GM18858 (cell line): ENCODE measurements around the gene ERAL1.
A peak's percentile ranks its signal among the peaks of the same experiment; 100 is the strongest.
"Not testable (repeated sequence)": the region's sequence is repeated elsewhere in the genome, so short reads cannot be mapped to it uniquely, and the experiment has no call there.

Experiments
- ATAC-seq: cut with Tn5 transposase; IDR thresholded peaks from one replicate; pipeline ENCODE4 v1.9.1; 2021; ENCODE audit not compliant: unreplicated experiment

Gene ERAL1

DNA sequence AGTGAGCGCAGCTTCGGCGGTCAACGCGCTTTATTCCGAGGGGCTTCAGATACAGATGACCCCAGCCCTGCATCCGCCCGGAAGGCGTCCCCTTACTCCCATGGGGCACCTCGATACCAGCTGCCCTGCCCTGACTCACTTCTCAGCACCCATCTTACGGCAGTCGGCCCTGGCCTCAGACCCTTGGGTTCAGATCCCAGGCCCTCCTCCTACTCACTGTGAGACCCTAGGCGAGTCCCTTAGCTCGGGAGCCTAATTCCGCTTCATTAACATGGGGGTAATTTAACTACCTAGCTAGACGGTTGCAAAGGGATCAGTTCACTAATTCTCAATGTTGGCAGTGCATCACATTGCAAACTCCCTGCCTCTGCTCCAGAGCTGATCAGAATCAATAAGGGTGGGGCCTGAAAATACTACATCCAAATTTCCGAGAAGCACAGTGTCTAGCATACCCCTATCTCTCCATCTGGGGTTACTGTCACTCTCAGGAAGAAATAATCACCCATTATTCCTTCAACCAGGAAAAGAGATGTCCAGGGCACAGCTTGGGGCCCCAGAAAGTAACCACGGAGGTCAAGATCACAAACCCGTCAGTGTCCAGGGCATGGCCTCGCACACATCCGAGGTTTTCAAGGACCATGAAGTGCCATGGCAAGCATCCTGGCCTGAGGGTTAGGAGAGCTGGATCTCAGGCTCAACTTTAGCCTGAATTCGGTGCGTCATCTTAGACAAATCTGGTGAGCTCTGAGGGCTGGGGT is 43.1 kb downstream of the ERAL1 start:
- no peak for ATAC-seq

DNA sequence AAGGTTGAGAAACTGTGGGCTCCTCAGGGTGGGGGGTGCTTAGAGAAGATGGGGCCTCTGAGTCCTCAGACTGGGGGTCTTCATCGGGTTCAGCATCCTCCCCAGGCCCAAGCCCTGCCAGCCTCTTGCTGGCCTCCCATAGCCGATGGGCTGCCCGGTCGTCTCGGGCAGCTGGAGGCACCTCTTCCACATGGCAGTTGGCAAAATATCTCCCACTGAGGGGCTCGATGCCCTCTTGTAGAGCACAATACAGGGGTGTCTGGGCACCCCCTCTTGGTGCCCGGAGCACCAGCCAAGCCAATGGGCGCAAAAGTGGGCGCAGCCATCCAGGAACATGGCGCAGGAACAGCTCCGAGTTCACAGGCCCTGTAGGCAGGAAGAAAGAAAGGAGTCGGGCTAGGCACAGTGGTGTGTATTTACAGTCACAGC is 43.7 kb downstream of the ERAL1 start:
- ATAC-seq = no peak

DNA sequence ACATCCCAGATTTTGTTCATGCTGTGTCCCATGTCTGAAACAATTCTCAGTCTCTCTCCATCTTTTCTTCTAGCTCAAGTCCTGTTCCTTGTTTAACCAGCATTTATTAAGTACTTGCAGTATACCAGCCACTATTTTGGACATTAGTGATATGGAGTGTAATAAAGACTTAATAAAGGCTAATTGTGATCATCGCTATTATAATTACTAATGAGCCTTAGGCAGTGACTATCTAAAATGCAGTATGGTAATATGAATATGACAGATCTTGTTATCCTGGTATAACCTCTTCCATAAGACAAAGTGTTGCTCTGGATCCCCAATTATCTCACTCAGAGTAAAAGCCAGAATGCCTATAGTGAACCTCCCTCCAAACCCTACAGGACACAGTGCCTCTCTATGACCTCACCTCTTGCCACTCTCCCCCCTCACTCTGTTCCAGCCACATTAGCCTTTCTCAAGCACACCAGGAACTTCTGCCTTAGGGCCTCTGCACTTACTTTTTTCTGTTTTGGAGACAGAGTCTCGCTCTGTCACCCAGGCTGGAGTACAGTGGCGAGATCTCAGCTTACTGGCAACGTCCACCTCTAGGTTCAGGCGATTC is 44.5 kb downstream of the ERAL1 start:
- no peak for ATAC-seq

DNA sequence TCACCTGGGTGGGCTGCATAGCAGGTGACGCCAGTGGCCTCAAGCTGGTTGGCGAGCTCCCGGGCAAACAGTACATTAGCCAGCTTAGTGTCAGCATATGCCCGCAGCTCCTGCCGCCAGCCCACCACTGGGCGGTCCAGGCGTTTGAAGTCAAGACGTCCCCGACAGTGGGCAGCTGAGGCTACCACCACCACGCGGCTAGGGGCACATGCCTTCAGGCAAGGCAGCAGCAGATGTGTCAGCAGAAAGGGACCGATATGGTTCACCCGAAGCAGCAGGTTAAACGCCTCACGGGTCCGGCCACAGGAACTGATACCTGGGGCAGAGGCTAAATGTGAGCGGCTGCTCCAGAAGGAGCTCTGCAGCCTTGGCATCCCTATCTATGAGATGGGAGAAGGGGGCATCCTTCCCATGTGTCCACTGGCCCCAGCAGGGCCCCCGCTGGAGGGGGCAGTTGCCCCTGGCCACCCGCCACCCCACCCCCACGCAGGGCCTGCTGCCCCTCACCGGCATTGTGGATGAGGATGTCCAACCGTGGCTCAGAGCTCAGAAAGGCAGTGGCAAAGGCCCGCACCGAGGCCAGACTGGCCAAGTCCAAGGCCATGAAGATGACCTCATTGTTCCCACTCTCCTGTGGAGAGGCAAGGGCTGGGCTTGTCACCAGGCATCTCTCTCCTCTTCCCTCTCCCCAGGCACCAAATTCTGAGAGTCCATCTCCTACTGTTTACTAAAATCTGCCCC is 46.3 kb downstream of the ERAL1 start:
- ATAC-seq = no peak

DNA sequence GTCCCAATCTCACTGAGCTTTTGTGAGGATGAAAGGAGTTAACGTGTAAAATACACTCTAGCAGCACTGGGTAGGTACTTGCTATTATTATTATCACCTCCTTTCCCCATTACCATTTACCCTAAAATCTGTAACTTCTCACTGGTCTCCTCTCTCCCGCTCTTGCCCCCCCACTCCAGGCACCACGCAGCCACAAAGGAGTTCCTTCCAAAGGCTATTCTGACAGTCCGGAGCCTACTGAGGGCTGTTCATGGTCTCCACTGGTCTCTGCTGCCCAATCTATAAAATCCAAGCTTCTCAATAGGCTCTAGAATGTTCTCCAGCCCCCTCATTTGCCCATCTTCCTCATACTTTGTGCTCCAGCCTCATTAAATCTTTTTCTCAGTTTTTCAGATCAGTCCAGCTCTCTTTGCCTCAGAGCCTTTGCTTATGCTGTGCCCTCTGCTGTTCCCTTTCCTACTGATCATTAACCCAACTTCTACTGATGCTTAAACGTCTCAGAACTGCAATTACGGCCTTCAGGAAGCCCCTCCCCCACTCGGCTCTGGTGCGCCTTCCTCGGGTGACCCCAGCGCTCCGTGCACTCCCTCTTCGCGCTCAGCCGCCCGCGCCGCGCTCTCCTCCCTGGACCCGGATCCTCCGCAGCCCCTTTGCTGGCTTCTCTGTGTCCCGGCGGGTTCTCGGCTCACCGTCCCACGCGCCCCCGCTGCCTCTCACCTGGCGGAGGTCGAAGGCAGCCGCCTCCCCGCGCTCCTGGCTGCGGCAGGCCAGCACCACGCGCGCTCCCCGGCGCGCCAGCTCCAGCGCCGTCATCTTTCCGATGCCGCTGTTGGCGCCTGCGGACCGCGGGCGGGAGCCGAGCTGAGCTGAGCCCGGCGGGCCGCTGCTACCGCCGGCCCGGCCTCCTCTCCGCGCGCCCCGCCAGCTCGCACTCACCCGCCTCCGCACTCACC is 47.3 kb downstream of the ERAL1 start:
- ATAC-seq = no peak

DNA sequence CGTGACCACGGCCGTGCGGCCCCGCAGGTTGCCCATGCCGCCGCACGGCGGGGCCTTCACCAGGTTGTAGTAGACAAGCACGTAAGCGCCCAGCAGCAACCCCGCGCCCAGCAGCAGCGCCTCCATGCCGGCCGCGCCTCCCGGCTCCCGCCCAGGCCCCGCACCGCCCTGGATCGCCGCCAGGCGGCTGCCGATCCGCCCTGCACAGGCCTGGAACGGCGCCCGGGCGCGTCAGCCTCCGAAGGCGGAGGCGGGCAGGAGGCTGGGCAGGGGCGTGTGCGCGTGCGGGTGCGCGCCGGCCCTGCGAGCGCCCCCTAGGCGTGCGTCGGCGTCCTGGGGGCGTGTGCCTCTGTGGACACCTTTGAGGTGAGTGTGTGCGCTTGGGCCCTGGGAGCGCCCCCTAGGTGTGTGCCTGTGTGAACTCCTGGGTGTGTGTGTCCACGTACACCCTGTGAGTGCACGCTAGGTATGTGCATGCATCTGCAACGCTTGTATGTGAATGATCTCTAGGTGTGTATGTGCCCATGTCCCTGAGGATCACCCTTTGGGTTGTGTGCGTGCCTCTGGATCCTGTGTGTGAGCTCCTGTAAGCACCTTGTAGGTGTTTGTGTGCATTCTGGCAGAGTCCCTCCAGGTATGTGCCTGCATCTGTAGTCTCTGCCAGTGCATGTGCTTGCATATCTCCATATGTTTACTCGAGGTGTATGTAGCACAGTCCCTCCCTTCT is 48.2 kb downstream of the ERAL1 start, which contains the start of gene DHRS13:
Gene DHRS13 (minus strand): TSS at position 261 of the 727 bp plus-strand sequence. CDS start 135 bp downstream, at position 126.
- ATAC-seq = peak; percentile 81

DNA sequence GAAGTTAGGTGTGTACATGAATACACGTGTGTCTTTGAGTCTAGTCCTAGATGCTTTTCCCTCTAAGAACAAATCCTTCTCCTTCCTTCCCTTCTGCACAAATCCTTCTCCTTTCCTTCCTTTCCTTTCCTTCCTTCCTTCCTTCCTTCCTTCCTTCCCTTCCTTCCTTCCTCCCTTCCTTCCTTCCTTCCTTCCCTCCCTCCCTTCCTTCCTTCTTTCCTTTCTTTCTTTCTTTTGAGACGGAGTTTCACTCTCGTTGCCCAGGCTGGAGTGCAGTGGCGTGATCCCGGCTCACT is 48.7 kb downstream of the ERAL1 start:
- ATAC-seq = not testable (repeated sequence)

DNA sequence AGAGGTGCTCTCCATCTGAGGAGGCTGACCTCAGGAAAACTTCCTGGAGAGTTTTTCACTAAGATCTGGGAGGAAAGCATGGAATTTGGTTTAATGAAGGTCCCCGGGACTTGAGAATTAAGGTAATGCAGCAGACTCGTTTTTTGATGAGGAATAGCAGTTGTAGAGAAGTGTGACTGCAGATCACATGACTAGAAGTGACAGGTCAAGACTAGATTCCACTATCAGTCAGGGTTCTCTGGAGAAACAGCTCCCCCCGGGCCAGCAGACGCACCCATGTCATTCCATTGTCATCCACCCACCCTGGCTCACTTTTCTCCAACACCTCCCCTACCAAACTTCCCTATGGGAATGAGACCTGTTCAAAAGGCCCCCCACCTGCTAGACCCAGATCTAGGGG is 50.0 kb downstream of the ERAL1 start:
- ATAC-seq = no peak

DNA sequence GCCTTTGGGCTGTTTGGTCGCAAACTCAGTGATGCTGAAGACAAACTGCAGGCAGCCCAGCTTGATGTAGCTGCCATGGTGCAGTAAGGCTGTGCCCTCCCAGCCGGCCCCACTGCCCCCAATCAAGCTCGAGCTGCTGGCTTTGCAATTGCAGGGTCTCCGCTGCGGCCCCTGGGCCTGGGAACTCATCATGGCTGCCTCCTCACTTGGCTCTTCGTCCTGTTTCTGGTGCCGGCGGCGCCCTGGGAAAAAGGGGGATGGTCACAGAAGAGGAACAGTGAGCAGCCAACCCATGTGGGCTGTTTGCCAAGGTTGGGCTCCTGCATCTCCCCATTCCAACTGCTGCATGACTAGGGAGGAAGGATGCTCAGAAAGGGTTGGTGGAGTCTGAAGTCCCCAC is 51.5 kb downstream of the ERAL1 start:
- ATAC-seq = no peak

DNA sequence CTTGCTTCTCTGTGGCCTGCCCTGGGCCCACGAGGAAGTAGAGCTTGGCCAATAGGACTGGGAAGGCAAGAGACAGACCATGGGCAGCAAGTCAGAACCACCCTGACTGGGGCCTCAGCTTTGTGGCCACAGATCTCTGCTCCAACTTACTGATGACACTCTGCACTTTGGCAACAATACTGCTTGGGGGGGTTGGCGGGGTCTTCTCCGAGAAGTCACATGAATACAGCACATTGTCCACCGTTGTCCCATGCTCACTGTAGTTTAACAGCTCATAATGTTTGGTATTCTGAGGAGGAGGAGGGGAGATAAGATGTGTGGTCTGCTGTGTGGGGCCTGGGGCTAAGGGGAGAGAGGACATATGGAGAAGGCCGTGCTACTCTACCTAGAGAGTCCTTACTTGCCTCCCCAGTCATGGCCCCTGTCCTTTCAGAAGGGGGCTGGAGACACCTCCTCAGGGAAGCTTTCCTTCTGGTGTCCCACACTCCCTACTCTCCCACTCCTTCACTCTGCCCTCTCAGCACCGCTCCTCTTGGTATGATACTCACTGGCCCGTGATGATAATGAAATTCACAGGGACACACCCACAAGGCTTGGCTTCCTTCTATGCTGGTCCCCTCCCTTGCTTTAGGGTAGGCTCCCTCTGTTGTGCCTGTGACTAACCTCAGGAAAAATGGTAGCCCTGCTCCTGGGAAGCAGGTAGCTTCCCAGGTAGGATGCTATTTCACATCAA is 52.1 kb downstream of the ERAL1 start:
- ATAC-seq = no peak

DNA sequence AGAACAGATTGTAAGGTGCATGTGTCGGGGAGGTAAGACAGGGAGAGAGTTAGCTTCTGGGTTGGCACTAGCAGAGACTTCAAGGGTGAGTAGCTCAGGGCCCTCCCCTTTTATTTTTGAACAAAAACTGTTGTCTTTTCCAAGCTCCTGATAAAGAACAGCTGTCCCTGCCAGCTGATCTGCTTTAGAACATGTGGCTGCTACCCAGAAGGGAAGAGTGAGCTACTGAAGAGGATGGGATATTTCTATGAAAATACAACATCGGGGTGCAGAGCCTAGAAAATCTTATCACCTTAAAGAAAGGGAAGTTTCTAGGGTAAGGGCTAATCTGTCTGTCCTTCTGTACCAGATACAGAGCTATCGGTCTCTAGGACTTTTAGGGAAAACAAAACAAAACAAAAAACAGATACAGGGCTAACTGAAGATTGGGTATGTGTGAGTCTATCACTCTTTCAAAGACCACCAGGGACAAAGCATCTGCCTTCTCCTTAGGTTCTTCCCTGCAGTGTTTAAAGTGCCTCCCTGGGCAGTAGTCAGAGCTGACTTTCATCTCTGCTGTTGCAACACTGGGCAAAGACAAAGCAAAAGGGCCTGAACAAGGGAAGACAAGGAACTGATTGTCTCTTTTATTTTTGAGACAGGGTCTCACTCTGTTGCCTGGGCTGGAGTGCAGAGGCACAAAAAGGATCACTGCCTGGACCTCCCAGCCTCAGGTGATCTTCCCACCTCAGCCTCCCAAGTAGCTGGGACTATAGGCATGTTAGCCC is 53.1 kb downstream of the ERAL1 start:
- ATAC-seq = no peak

DNA sequence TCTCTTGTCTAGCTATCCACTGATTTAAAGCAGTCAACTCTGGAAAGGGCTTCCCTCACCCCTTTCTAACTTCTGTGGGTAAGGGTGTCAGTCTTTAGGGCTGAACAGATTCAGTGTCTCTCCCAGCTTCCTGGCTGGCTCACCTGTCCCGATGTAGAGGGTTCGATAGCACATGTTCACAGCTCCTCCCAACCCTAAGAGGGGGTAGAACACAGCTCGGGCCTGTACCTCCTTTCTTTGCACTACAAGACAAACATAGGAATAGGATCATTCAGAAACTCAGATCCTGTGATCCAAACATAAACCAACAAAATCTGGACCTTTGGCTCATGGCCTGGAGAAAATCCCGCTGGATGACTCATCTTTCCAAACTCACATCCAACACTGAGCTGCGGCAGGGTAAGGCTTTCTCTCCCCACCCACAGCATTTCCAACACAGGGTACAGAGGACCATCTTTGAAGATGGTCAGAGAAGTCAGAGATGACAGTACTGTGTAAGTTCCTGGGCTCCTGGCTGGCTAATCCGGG is 53.9 kb downstream of the ERAL1 start:
- ATAC-seq = no peak

DNA sequence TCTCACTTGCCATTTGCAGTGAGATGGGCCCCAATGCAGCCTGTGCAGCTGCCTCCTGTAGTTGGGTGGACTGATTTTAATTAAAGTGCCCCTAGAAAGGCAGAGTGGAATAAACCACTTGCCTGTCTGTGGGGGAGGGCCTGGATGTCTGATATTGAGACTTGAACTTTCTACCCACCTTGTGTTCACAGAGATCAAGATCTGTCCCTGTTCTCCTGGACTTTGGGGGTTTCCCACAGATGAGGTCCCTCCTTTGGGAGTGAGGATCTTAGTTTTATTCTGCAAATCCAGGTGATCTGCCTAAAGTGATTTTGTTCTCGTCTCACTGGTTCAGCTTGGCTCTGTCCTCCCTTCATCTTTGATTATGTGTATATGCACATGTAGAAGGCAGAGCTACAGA is 55.7 kb downstream of the ERAL1 start:
- no peak for ATAC-seq
